HuH-7 (cell line): ENCODE data around the gene SCGB1D1.

ENCODE experiments used
- DNase-seq: peaks from one replicate; pipeline ENCODE4 v3.0.0; 2011; ENCODE audit warnings: low spot score

SCGB1D1 gene

GRCh38 chr11:62233730-62234129 is 43.7 kb downstream of the SCGB1D1 start:
- no peak for DNase-seq

- no peak for DNase-seq
These were observed 46.2 kb downstream of the SCGB1D1 start for GRCh38 chr11:62236187-62236586.

- no peak for DNase-seq
These were observed 47.5 kb downstream of the SCGB1D1 start for GRCh38 chr11:62237499-62237898.

- no peak for DNase-seq
These were observed 48.1 kb downstream of the SCGB1D1 start for GRCh38 chr11:62238151-62238550.

GRCh38 chr11:62241095-62241494 is 51.1 kb downstream of the SCGB1D1 start:
- no peak for DNase-seq

- DNase-seq = no peak
These were observed 52.0 kb downstream of the SCGB1D1 start, which contains the start of gene SCGB1D2 for GRCh38 chr11:62242021-62242420. SCGB1D2 (plus strand) TSS chr11:62242239; CDS start chr11:62242308, 69 bp downstream.
